ENCODE measurements around the gene CDH16.
A peak's percentile ranks its signal among the peaks of the same experiment; 100 is the strongest.
"Not testable (repeated sequence)": the region's sequence is repeated elsewhere in the genome, so short reads cannot be mapped to it uniquely, and the experiment has no call there.

CDH16 gene

DNA sequence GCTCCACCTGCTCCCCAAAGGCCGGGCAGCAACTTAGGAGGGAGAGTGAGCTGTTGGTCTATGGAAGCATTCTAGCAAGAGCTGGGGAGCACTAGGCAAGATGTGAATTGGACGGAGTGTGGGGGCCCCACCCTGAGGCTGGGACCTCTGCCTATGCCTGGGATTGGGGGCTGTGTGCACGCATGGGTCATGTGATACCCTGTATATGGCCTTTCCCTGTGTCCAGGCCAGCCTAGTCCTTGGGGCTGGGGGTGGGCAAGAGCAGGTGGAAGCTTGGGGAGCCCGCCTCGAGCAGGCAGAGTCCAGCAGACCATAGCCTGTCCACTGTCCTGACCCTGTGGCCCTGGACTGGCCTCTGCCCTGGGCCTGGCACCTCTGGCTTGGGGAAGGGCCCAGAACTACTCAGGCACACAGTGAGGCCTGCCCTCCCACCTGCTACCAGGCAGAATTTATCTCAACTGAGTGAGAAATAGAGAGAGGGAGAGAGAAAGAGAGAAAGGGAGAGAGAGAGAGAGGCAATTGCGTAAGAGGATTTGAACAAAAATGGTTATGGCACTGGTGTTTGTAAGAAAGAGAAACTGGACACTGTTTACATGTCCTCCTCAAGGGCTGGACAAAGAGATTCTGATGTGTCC, 19.3 kb downstream of the CDH16 start:
- DNase-seq = no peak

GRCh38 chr16:66898933-66899309, 19.8 kb downstream of the CDH16 start:
- no peak for DNase-seq

DNA sequence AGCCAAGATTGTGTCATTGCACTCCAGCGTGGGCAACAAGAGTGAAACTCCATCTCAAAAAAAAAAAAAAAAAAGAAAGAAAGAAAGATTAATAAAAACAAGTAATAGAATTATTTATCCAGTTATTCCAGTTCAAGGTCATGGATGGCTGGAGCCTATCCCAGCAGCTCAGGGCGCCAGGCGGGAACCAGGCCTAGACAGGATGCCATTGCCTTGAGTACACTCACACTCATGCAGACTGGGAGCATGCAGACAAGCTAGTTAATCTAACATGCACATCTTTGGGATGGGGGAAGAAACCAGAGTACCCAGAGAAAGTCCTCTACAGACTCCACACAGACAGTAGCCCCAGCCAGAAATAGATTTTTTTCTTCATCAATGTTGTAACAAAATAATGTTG, 20.5 kb downstream of the CDH16 start:
- DNase-seq = no peak

GRCh38 chr16:66896682-66897081, 22.0 kb downstream of the CDH16 start:
- not testable (repeated sequence) for DNase-seq

GRCh38 chr16:66895999-66896398, 22.7 kb downstream of the CDH16 start:
- no peak for DNase-seq

DNA sequence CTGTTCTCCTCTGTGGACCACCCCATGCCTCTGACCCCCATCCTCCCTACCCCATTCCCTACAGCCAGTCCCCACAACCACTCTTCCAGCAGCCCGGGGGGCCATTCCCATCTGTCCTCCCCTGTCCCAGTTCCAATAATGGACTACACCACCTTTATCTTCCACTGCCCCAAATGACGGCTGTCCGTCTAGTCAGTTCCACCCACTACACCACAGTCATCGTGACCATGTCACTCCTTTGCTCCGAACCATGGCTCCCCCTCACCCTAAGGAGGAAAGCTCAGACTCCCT, 23.1 kb downstream of the CDH16 start:
- DNase-seq = no peak

DNA sequence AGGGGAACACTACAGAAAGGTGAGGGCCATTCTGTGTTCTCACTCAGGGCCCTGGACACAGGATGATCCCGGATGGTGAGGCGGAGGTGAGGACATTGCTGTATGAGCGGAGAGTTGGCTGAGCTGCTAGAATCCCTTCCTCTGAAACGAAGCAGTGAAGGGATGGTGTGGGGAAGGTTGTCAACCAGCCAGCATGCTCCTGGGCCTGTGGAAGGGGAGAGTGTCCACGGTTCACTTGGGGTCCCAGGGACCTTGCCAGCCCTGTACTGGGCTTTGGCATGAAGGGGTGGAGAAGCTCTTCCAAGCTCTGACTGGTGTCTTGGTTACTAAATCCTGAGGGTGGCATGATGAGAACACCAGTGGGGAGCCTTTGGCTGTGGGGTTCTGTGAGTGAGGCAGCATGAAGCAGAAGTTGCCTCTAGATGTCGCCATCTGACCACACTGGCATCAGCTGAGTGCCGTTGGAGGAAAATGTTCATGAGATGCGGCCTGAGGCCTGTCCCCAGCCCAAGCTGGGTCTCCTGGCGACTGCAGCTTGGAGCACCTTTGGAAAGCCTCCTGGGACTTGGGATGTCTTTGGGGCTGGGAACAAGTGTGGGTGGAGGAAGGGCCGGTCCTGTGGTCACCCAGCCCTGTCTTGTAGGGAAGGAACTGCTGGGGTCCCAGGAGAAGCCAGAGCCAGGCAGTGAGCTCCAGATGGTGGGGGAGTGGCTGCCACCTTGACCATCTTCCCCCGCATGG, 23.6 kb downstream of the CDH16 start:
- peak in 44 of 51 donors; percentile 10 to 81 (median 44) for DNase-seq

GRCh38 chr16:66894055-66894454, 24.6 kb downstream of the CDH16 start:
- no peak for DNase-seq

DNA sequence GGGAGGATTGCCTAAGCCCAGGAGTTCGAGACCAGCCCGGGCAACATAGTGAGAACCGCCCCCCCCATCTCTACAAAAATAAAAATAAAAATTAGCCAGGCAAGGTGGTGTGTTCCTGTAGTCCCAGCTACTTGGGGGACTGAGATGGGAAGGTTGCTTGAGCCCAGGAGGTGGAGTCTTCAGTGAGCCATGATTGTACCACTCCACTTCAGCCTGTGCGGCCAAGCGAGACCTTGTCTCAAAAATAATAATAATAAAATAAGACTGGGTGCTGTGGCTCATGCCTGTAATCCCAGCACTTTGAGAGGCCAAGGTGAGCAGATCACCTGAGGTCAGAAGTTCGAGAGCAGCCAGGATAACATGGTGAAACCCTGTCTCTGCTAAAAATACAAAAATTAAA, 26.9 kb downstream of the CDH16 start:
- no peak for DNase-seq

DNA sequence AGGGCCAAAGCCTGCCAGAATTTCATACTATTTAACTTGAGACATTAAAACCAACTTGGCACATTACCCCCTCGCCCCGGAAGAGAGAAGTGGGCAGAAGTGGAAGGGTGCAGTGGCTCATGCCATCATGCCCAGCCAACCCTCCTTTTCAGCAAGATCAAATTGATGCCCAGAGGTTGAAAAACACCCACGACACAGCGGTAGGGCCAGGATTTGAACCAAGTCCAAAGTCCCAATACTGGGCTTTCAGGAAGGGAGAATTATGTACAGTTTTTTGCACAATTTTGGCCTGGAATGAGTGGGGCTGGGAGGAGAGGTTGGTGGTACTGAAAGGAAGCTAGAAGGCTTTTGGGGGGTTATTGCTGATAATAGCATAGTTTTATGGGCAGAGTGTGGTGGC, 27.3 kb downstream of the CDH16 start:
- no peak for DNase-seq

DNA sequence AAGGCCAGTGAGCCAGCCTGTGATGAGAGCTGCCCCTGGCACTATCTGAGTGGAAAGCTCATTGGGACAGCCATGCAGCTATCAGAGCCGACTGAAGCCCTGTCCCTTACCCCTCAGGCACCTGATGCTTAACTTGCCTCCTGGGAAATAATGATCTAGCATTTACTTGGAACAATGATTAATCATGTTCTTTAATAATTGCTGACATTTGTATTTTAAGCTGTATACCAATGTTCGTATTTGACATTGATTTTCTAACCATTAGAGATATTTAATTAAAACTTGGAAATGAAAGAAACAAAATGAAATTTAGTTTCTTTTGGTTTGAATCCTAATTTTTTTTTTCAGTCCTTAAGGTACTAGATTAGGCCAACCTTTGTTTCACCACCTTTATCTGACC, 27.9 kb downstream of the CDH16 start:
- peak in 1 of 51 donors; percentile 11 for DNase-seq

GRCh38 chr16:66889622-66890021, 29.1 kb downstream of the CDH16 start:
- no peak for DNase-seq

DNA sequence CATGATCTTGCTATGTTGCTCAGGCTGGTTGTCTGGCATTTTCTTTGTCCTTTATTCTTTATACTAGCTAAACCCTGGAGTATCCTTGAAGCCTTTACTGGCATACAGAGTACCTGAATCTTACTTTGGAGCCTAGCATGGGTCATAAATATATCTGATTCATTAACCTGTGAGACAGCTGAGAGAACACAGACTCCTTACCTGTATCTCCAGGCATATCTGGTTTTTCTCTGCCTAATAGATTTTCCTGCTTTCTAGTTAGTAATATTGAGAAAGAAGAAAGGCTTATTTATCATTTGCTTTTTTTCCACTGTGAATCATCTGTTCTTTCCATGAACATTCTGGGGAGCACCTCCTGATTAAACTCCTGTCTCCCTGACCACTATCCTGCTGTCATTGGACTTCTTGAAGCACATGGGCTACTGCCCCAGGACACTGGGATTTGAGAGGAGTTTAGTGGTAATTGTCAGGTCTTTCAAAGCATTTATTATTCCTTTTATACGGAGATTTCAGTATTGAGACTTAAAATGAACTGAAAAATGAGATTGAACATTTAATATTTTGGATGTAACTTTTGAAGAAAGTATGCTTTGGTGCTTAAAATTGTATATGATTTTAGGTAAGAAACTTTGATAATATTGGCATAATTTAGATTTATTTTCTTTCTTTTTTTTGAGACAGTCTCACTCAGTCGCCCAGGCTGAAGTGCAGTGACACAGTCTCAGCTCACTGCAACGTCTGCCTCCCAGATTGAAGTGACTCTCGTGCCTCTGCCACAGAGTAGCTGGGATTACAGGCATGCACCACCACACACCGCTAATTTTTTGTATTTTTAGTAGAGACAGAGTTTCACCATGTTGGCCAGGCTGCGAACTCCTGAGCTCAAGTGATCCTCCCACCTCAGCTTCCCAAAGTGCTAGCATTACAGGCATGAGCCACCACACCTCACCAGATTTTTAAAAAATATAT, 29.8 kb downstream of the CDH16 start:
- DNase-seq = no peak

- no peak for DNase-seq
Observed at GRCh38 chr16:66886914-66887313, 31.8 kb downstream of the CDH16 start.

GRCh38 chr16:66886321-66886720, 32.4 kb downstream of the CDH16 start:
- no peak for DNase-seq

DNA sequence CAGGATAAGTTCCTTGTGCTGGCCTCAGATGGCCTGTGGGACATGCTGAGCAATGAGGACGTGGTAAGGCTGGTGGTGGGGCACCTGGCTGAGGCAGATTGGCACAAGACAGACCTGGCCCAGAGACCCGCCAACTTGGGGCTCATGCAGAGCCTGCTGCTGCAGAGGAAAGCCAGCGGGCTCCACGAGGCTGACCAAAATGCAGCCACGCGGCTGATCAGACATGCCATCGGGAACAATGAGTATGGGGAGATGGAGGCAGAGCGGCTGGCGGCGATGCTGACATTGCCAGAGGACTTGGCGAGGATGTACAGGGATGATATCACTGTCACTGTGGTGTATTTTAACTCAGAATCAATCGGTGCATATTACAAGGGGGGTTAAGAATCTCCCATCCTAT, 33.2 kb downstream of the CDH16 start:
- peak in 1 of 51 donors; percentile 9 for DNase-seq

GRCh38 chr16:66882702-66883101, 36.0 kb downstream of the CDH16 start:
- no peak for DNase-seq

DNA sequence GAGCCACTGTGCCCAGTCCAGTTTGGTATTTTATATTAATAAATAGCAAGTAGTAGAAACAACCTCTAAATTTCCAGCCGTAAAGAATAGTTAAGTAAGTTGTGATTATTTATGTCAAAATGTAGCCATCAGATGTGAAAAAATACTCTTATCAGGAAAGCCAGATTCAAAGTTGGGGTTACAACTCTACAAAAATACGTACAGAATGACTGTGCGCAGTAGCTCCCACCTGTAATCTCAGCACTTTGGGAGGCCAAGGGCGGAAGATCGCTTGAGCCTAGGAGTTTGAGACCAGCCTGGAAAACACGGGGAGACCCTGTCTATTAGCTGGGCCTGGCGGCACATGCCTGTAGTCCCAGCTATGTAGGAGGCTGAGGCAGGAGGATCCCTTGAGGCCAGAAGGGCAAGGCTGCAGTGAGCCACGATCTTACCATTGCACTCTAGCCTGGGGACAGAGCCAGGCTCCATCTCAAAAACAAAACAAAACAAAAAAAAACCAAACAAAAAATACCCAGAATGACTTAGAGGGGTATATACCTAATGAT, 36.6 kb downstream of the CDH16 start:
- no peak for DNase-seq

- no peak for DNase-seq
Observed at GRCh38 chr16:66881560-66881959, 37.1 kb downstream of the CDH16 start.

GRCh38 chr16:66881014-66881417, 37.7 kb downstream of the CDH16 start:
- DNase-seq = peak in 1 of 51 donors; percentile 43

DNA sequence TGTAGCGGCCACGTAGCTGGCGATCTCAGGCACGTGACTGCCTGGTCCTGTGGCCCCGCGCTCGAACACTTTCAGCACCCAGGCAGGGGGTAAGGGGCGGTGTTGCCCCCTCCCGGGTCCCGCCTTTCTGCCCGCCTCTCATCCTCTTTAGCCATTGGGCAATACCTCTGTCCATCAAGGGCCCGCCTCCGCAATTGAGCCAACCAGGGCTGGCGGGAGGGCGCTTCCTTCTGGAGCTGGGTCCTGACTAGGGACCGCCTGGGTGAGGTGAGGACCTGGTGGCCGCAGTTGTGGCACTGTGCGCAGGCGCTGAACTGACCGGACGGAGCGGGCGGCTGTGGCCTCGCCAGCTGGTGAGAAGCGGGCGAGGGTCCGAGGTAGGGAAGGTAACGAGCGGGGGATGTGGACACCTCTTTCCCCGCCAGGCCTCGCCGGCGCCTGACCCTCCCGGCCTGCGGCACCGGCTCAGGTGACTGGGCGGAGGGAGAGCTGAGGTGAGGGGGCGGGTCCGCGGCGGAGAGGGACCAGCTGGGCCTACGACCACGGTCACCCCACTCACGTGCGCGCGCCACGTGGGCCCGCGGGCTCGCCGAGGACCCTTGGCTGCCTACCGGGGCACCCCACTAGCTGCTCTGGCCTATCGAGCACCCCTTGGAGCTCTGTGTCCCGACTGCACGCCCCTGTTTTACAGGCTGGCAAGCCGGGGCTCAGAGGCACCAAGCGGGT, 38.2 kb downstream of the CDH16 start, which contains the start of gene PDP2:
Gene PDP2 (plus strand): TSS at position 228 of the 726 bp plus-strand sequence. CDS start 3,770 bp downstream, outside the sequence.
- DNase-seq = peak; percentile 26 to 97 (median 91)

All from hypothalamus (tissue), 51 donors.